ENCODE results near the gene SLC35F3. TPM values are rescaled to one million over a fixed set of nuclear protein-coding genes. Genes with fewer than 3 reads are reported as not detected.

SLC35F3 gene
- total RNA-seq (under 1 TPM in 1 of 2 experiments, not detected in 1; 0.08 TPM), total RNA-seq (0 to 10.9 (median 1.0) reads per million in 172 experiments)
- polyA plus RNA-seq (2013, experiment 1 of 2): 1.3 TPM
- 0.49 TPM for polyA plus RNA-seq (2013, experiment 2 of 2)

DNA sequence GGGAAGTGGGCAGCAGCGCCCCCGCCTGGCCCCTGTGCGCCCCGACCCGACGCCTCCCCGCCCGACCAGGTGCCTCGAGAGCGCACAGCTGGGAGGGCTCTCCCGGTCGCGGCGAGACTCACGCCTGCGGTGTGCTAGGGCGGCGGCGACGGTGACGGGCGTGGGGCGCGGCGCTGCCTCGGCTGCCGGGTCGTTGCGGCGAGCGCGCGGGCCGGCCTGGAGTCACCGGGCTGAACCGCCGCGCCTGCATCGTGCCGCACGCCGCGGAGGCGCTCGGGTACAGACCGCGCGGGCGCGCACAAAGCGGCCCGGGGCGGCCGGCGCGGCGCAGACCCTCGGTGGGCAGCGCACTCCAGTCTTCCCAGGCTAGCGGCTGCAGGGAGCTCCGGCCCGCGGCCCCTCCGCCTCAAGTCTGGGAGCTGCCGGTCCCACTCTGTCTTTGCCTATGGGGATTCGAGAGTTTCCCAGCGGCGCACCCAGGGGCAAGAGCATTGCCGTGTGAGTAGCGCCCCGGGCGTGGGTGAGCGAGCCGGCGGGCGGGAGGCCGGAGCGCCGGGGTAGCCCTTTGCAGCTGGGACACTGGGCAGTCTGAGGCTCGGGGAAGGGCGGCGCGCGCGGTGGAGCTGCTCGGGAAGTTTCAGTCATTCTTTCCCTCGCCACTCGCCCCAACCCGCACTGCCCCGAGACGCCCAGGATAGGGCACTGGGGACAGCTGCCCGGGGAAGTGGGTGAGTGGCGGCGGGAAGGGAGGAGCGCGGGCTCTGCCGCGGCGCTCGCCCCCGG is at the start of gene SLC35F3:
Gene SLC35F3, plus strand, starts transcription at position 44 of the 783 bp plus-strand sequence.
- intact Hi-C loops (cut with DNase I, micrococcal nuclease): no loop called here
- no peak for DNase-seq
- Mint-ChIP-seq H3K4me1 (ENCODE audit: low read depth) (peaks cover 4% of the 10 kb centered on the region), H3K27me3 (peaks cover 73% of the 10 kb centered on the region), H3K27ac (no peak within 1 kb of the TSS), H3K9me3 (no peaks in the 10 kb centered on the region), H3K4me3 (no peak within 1 kb of the TSS), H3K36me3 (ENCODE audit: low read depth) (no peaks in the 10 kb centered on the region)
- no peak for ATAC-seq (ENCODE audit: poor library complexity)
- Histone ChIP-seq H3K36me3 (ENCODE audit: insufficient read depth, low read length) (no peaks in the 10 kb centered on the region), H3K9me3 (ENCODE audit: control insufficient read depth in 1 of 2, insufficient read depth in 1 of 2, low read length in 2 of 2) (peaks cover 4 to 8% of the 10 kb centered on the region in 2 experiments), H3K27me3 (ENCODE audit: control insufficient read depth in 1 of 2, insufficient read depth in 2 of 2, low read length in 2 of 2) (peaks cover 19 to 43% of the 10 kb centered on the region in 2 experiments), H3K4me1 (ENCODE audit: insufficient read depth, low read length) (no peaks in the 10 kb centered on the region), H3K27ac (ENCODE audit: low read depth in 1 of 2, low read length in 2 of 2) (no peak within 1 kb of the TSS), H3K4me3 (ENCODE audit: low read length) (no peak within 1 kb of the TSS)
- TF ChIP-seq, protein P1, sequence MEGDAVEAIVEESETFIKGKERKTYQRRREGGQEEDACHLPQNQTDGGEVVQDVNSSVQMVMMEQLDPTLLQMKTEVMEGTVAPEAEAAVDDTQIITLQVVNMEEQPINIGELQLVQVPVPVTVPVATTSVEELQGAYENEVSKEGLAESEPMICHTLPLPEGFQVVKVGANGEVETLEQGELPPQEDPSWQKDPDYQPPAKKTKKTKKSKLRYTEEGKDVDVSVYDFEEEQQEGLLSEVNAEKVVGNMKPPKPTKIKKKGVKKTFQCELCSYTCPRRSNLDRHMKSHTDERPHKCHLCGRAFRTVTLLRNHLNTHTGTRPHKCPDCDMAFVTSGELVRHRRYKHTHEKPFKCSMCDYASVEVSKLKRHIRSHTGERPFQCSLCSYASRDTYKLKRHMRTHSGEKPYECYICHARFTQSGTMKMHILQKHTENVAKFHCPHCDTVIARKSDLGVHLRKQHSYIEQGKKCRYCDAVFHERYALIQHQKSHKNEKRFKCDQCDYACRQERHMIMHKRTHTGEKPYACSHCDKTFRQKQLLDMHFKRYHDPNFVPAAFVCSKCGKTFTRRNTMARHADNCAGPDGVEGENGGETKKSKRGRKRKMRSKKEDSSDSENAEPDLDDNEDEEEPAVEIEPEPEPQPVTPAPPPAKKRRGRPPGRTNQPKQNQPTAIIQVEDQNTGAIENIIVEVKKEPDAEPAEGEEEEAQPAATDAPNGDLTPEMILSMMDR (IDR thresholded peaks at IDR 0.05): no peak
- CTCF ChIA-PET: no interaction called here
- POLR2A ChIA-PET: no interaction called here

DNA sequence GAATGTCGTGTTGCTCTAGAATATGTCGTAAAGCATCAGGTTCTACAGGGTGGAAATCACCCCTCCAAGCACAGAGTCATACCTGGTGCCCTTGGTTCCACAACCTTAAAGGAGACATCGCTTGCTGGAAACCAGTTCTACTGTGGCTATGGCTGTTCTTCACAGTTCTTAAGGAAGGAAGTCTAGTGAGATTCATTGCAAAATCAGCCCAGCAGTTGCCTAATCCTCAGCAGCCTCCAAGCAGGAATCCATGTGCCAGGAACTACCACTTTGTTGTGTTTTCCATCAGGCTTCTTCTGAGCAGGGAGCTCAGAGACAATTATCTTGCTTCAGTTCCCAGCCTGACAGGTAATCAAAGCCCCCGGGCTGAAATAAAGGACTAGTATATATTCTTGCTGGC is 45.0 kb upstream of the SLC35F3 start:
- Histone ChIP-seq H3K4me1 (ENCODE audit: insufficient read depth, low read length) (no peaks in the 10 kb centered on the region), H3K27me3 (ENCODE audit: control insufficient read depth in 1 of 2, insufficient read depth in 2 of 2, low read length in 2 of 2) (peaks cover 0 to 3% of the 10 kb centered on the region in 2 experiments)
- POLR2A ChIA-PET: no interaction called here

DNA sequence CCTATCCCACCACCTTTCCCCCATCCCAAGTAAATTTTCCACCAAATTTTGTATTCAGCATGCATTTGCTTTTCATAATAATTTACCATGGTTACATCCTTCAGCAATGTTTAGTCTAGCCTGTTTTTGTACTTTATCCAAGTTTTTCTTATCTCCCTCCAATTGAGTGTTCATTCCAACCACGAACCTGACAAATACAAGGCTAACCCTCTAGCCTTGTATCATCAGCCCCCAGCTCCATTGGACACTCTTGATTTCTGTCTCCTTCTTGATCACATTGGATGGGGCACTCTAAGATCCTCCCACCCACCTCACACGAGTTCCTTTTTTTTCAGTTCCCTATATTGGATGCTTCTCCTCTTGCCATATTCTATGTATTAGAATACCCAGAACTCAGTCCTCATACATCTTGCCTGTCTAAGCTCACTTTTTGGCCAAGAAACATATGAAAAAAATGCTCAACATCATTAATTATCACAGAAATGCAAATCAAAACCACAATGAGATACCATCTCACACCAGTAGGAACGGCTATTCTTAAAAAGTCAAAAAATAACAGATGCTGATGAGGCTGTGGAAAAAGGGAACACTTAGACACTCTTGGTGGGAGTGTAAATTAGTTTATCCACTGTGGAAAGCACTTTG is 40.5 kb upstream of the SLC35F3 start:
- Mint-ChIP-seq H3K4me3 (no peak overlapping the region), H3K27ac (no peak overlapping the region), H3K9me3 (peaks cover 26% of the 10 kb centered on the region), H3K36me3 (ENCODE audit: low read depth) (no peaks in the 10 kb centered on the region), H3K4me1 (ENCODE audit: low read depth) (no peaks in the 10 kb centered on the region), H3K27me3 (peaks cover 17% of the 10 kb centered on the region)
- ChIA-PET POLR2A (no interaction called here), CTCF (no interaction called here)
- Histone ChIP-seq H3K27me3 (ENCODE audit: control insufficient read depth in 1 of 2, insufficient read depth in 2 of 2, low read length in 2 of 2) (peaks cover 0 to 3% of the 10 kb centered on the region in 2 experiments), H3K27ac (ENCODE audit: low read depth in 1 of 2, low read length in 2 of 2) (no peak overlapping the region), H3K9me3 (ENCODE audit: control insufficient read depth in 1 of 2, insufficient read depth in 1 of 2, low read length in 2 of 2) (peaks cover 0 to 26% of the 10 kb centered on the region in 2 experiments), H3K4me3 (ENCODE audit: low read length) (no peak overlapping the region), H3K36me3 (ENCODE audit: insufficient read depth, low read length) (no peaks in the 10 kb centered on the region), H3K4me1 (ENCODE audit: insufficient read depth, low read length) (no peaks in the 10 kb centered on the region)
- DNase-seq: no peak
- ATAC-seq (ENCODE audit: poor library complexity): no peak
- TF ChIP-seq, protein P1 (IDR thresholded peaks at IDR 0.05): no peak
- intact Hi-C loops (cut with DNase I, micrococcal nuclease): no loop called here

More for the DNA sequence above, 45.0 kb upstream of the SLC35F3 start:
- DNase-seq: no peak
- Mint-ChIP-seq H3K27me3 (peaks cover 9% of the 10 kb centered on the region), H3K9me3 (peaks cover 9% of the 10 kb centered on the region), H3K4me3 (no peak overlapping the region), H3K4me1 (ENCODE audit: low read depth) (no peaks in the 10 kb centered on the region), H3K27ac (no peak overlapping the region), H3K36me3 (ENCODE audit: low read depth) (no peaks in the 10 kb centered on the region)
- TF ChIP-seq, protein P1 (IDR thresholded peaks at IDR 0.05): no peak
- CTCF ChIA-PET: no interaction called here
- no peak overlapping the region for H3K27ac ChIP-seq (ENCODE audit: low read depth in 1 of 2, low read length in 2 of 2)
- H3K36me3 ChIP-seq (ENCODE audit: insufficient read depth, low read length): no peaks in the 10 kb centered on the region
- intact Hi-C loops (cut with DNase I, micrococcal nuclease): no loop called here
- ATAC-seq (ENCODE audit: poor library complexity): no peak
- peaks cover 0 to 5% of the 10 kb centered on the region in 2 experiments for H3K9me3 ChIP-seq (ENCODE audit: control insufficient read depth in 1 of 2, insufficient read depth in 1 of 2, low read length in 2 of 2)
- H3K4me3 ChIP-seq (ENCODE audit: low read length): no peak overlapping the region

All from CD4-positive, alpha-beta T cell (primary cell).